Activated CD4-positive, alpha-beta memory T cell treated with anti-CD3 and anti-CD28 coated beads for 36 hours (primary cell): ENCODE measurements around the gene CFAP92. TPM values are rescaled to one million over a fixed set of nuclear protein-coding genes. Genes with fewer than 3 reads are reported as not detected.
A peak's percentile ranks its signal among the peaks of the same experiment; 100 is the strongest.

Experiments
- CTCF ChIA-PET: fragments of 350-600 bp; sonication (Branson Sonifier 250); formaldehyde crosslinking; loops from one replicate; lab custom pipeline; 2021; ENCODE audit warnings: antibody characterized with exemption, inconsistent platforms; lab: Charles Lee
- POLR2A ChIA-PET: fragments of 350-600 bp; sonication (Branson Sonifier 250); formaldehyde crosslinking; loops from one replicate; lab custom pipeline; 2021; ENCODE audit warnings: antibody characterized with exemption; lab: Charles Lee
- DNase-seq: peaks from one replicate; pipeline ENCODE4 v3.0.0-alpha.2; 2020
- H3K27ac Mint-ChIP-seq: one replicate; pipeline ENCODE4 v1.8.0; 2021; ENCODE audit warnings: mixed read lengths
- H3K27me3 Mint-ChIP-seq: one replicate; pipeline ENCODE4 v1.8.0; 2021; ENCODE audit warnings: mixed read lengths
- H3K36me3 Mint-ChIP-seq: one replicate; pipeline ENCODE4 v1.8.0; 2021; ENCODE audit warnings: mixed read lengths
- H3K4me1 Mint-ChIP-seq: one replicate; pipeline ENCODE4 v1.8.0; 2021; ENCODE audit warnings: low read depth, mixed read lengths
- H3K4me3 Mint-ChIP-seq: one replicate; pipeline ENCODE4 v1.8.0; 2021; ENCODE audit warnings: mild to moderate bottlenecking, mixed read lengths
- H3K9me3 Mint-ChIP-seq: one replicate; pipeline ENCODE4 v1.8.0; 2021; ENCODE audit warnings: mixed read lengths
- intact Hi-C: fragments of 100-400 bp; cut with micrococcal nuclease; formaldehyde crosslinking; loops from one replicate; pipeline ENCODE4 v1.15.1; 2023
- total RNA-seq, 2 experiments: library from RNA; stranded (reverse); gene quantifications; one replicate each; pipeline ENCODE4 v1.2.3, GENCODE V29; 2021

The CFAP92 gene
- total RNA-seq, 2 experiments from 2014 or later: 0.24 TPM; not detected in 1

DNA sequence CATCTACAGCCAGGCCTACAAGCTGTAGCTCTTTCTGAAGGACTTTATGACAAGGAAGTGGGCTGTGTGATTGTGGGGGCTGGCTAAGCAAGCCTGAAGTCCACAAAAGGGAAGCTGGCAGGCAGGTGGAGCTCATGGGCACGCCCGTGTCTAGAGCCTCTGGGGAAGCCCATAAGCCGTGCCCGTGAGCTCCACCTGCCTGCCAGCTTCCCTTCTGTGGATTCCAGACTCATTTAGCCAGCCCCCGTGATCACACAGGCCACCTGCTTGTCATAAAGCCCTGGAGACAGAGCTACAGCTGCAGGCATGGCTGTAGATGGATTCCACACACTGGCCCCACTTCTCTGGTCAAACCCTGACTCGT lies 22.5 kb upstream of the CFAP92 start:
- intact Hi-C loops: loop anchor here (1.0 to 5.0 kb wide), 3 partner anchors 22 to 139 kb away; partner anchors contain the start of genes ACAD9 and CFAP92
- Mint-ChIP-seq H3K27ac (peak overlapping the region; percentile 93), H3K4me1 (peaks cover 34% of the 10 kb centered on the region), H3K9me3 (no peaks in the 10 kb centered on the region), H3K27me3 (no peaks in the 10 kb centered on the region), H3K4me3 (peak overlapping the region; percentile 62), H3K36me3 (no peaks in the 10 kb centered on the region)
- CTCF ChIA-PET: interaction anchor here (0.6 to 6.3 kb wide), 27 partner anchors 9 to 230 kb away, joined by 3 to 91 read pairs (median 5); partner anchors contain the start of genes ACAD9, CFAP92, CNBP and EFCC1
- POLR2A ChIA-PET: interaction anchor here (0.8 to 4.4 kb wide), 10 partner anchors 9 to 300 kb away, joined by 3 to 26 read pairs (median 6); partner anchors contain the start of genes CFAP92 and RAB43
- DNase-seq: peak; percentile 80

DNA sequence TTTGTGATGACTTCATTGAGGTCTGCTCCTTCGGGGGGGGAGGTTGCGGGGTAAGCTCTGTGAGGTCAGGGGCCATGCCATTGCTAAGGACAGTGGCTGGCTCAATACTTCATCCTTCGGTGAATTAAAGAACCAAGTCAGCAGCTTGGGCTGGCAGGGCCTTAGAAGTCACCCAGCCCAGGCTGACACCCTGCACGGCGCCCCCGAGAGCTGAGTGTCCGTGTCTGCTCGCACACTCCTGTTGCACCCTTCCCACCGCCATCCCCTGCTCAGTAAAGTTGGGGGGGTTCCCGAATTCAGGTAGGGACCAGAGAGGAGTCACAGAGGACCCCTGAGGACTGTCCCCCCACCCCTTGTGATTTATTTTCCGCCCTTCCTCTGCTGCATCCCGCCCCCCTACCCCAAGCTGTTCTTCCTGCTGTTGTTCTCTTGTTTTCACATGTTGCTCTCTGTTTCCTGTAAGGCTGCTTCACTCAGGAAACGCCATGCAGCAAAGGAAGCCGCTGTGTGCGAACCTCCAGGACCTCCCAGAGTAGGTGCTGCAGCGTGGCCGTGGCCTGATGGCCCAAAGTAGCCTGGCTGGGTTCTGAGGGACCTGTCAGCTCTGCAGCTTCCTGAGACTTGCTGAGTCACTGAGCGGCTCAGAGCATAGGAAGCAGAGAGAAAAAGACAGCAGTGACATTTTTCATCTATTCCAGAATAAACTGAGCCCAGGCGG lies 21.7 kb upstream of the CFAP92 start:
- CTCF ChIA-PET: interaction anchor here (0.6 to 6.3 kb wide), 27 partner anchors 8 to 230 kb away, joined by 3 to 91 read pairs (median 5); partner anchors contain the start of genes ACAD9, CFAP92, CNBP and EFCC1
- POLR2A ChIA-PET: interaction anchor here (0.5 to 4.4 kb wide), 10 partner anchors 8 to 301 kb away, joined by 3 to 26 read pairs (median 6); partner anchors contain the start of genes CFAP92 and RAB43
- H3K4me3 Mint-ChIP-seq: peak overlapping the region; percentile 62
- peaks cover 34% of the 10 kb centered on the region for H3K4me1 Mint-ChIP-seq
- H3K36me3 Mint-ChIP-seq: no peaks in the 10 kb centered on the region
- no peaks in the 10 kb centered on the region for H3K27me3 Mint-ChIP-seq
- intact Hi-C loops: loop anchor here (1.0 to 5.0 kb wide), 3 partner anchors 21 to 138 kb away; partner anchors contain the start of genes ACAD9 and CFAP92
- H3K27ac Mint-ChIP-seq: peak overlapping the region; percentile 93
- H3K9me3 Mint-ChIP-seq: no peaks in the 10 kb centered on the region
- DNase-seq: peak; percentile 66

DNA sequence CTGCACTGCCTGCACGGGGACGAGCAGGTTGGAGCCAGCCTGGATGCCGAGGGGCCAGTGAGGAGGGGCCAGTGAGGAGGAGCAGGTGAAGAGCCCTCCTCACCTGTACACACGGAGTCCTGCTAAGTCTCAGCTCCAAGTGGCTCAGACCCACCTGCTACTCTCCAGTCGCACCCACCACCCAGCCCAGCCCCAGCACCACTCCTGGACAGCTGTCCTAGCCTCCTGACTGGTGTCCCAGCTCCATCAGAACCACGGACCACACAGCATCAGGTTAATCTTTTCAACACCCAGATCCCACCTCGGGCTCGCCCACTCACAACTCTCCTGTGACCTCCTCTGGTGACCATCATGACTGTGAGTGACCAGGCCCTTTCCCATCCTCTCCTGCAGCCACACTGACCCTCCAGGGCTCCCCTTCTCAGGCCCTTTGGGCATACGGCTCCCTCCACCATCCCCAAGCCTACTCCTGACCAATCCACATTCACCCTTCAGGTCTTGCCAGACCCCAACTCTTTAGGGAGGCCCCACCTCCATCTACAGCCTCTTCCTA lies 21.0 kb upstream of the CFAP92 start:
- ChIA-PET CTCF (interaction anchor here (1.2 to 6.3 kb wide), 10 partner anchors 11 to 231 kb away, joined by 4 to 91 read pairs (median 12); no protein-coding TSS in a partner anchor), POLR2A (interaction anchor here (1.7 to 4.4 kb wide), 5 partner anchors 11 to 301 kb away, joined by 7 to 26 read pairs (median 13); partner anchors contain the start of gene CFAP92)
- intact Hi-C loops: loop anchor here (5.0 kb wide), 1 partner anchor 138 kb away; the partner anchor contains the start of gene ACAD9
- H3K9me3 Mint-ChIP-seq: no peaks in the 10 kb centered on the region
- no peak overlapping the region for H3K4me3 Mint-ChIP-seq
- peak overlapping the region; percentile 93 for H3K27ac Mint-ChIP-seq
- H3K36me3 Mint-ChIP-seq: no peaks in the 10 kb centered on the region
- no peak for DNase-seq
- no peaks in the 10 kb centered on the region for H3K27me3 Mint-ChIP-seq
- peaks cover 34% of the 10 kb centered on the region for H3K4me1 Mint-ChIP-seq

DNA sequence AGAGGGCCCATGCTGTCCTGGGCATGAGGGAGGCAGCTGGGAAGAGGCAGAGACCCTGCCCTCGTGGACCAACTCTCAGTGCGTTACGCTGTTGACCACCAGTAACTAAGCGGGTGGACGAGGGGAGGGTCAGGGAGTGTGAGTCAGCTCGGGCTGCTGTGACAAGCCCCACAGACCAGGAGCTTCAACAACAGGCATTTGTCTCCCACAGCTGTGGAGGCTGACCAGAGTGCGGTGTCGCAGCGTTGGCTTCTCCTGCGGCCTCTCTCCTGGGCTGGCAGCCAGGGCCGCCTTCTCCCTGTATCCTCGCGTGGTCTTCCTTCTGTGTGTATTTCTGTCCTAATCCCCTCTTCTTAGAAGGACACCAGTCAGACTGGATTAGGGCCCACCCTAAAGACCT lies 20.3 kb upstream of the CFAP92 start:
- Mint-ChIP-seq H3K4me3 (no peak overlapping the region), H3K36me3 (no peaks in the 10 kb centered on the region), H3K27ac (no peak overlapping the region), H3K27me3 (no peaks in the 10 kb centered on the region), H3K9me3 (no peaks in the 10 kb centered on the region), H3K4me1 (peaks cover 34% of the 10 kb centered on the region)
- DNase-seq: no peak
- CTCF ChIA-PET: interaction anchor here (3.5 to 6.3 kb wide), 4 partner anchors 10 to 44 kb away, joined by 21 to 91 read pairs (median 52); no protein-coding TSS in a partner anchor
- POLR2A ChIA-PET: interaction anchor here (4.4 kb wide), 1 partner anchor 13 kb away, joined by 26 read pairs; no protein-coding TSS in a partner anchor
- intact Hi-C loops: no loop called here

DNA sequence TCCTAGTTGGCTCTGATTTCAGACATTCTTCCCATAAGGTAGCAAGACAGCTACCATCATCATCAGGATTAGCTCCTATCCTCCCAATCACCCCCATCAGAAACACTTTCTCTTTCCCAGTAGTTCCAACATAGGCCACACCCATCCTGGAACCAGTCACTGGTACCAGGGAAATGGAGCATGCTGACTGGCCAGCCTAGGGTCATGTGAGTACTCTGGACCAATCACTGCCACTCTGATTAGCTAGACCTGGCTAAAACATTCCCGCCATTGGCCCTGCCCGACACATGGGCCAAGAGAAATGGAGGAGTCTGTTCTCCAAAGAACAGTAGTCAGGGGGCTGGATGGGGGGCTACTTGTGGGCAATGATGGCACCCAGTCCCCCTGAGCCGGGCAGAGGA lies 19.6 kb upstream of the CFAP92 start:
- Mint-ChIP-seq H3K36me3 (no peaks in the 10 kb centered on the region), H3K4me1 (peaks cover 34% of the 10 kb centered on the region), H3K4me3 (no peak overlapping the region), H3K27ac (no peak overlapping the region), H3K9me3 (no peaks in the 10 kb centered on the region), H3K27me3 (no peaks in the 10 kb centered on the region)
- CTCF ChIA-PET: interaction anchor here (6.3 kb wide), 1 partner anchor 43 kb away, joined by 91 read pairs; no protein-coding TSS in a partner anchor
- POLR2A ChIA-PET: no interaction called here
- intact Hi-C loops: no loop called here
- DNase-seq: no peak

DNA sequence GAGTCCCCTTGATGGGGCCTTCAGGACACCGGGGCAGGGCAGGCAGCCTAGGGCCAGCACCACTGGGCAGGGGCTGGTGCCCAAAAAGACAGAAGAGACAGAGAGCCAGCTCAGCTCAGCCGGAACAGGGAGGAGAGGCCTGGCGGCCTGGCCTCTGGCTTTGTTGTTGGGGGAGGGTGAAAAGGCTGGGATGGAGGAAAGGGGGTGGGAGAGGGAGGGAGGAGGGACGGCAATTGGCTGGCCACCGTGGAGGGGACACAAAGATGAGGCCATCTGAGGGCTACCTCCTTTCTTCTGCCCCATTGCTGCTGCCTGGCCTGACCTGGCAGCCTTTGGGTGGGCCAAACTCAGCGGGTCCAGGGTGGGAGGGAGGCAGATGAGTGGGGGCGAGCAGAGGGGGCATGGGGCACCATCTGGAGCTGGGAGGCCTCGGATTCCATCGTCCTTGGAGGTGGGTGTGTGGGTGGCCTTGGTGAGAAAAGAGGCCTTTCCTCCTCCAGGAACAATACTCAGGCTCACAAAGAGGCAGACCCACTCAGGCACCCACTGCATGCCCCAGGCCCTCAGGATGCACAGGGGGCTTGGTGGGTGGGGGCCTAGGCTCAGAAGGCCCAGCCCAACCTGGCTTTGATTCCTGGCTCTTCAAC lies 16.6 kb upstream of the CFAP92 start:
- ChIA-PET CTCF (interaction anchor here (1.2 kb wide), 1 partner anchor 151 kb away, joined by 3 read pairs; no protein-coding TSS in a partner anchor), POLR2A (no interaction called here)
- intact Hi-C loops: no loop called here
- no peaks in the 10 kb centered on the region for H3K36me3 Mint-ChIP-seq
- no peak overlapping the region for H3K27ac Mint-ChIP-seq
- no peak for DNase-seq
- H3K9me3 Mint-ChIP-seq: no peaks in the 10 kb centered on the region
- H3K4me3 Mint-ChIP-seq: no peak overlapping the region
- no peaks in the 10 kb centered on the region for H3K27me3 Mint-ChIP-seq
- peaks cover 12% of the 10 kb centered on the region for H3K4me1 Mint-ChIP-seq

DNA sequence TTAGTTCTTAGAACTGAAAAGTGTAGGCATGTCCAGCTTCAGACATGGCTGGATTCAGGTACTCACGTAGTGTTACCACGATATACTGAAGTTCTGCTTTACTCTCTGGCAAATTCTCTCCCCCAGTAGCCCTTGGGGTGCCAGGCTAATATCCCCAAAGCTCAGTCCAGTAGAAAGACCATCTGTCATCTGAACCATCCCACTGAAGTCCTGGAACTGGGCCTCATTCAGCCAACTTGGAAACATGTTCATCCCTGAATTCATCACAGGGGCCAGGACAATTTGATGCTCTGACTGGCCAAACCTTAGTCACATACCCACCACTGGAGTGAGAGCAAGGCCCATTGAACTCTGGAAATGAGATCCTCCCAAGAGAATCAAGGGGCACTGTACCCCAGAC lies 15.4 kb upstream of the CFAP92 start:
- H3K27me3 Mint-ChIP-seq: no peaks in the 10 kb centered on the region
- no peak for DNase-seq
- ChIA-PET CTCF (interaction anchor here (1.3 to 1.7 kb wide), 3 partner anchors 18 to 44 kb away, joined by 3 to 4 read pairs (median 4); no protein-coding TSS in a partner anchor), POLR2A (no interaction called here)
- H3K9me3 Mint-ChIP-seq: no peaks in the 10 kb centered on the region
- intact Hi-C loops: no loop called here
- H3K4me1 Mint-ChIP-seq: peaks cover 9% of the 10 kb centered on the region
- H3K36me3 Mint-ChIP-seq: no peaks in the 10 kb centered on the region
- no peak overlapping the region for H3K27ac Mint-ChIP-seq
- no peak overlapping the region for H3K4me3 Mint-ChIP-seq

DNA sequence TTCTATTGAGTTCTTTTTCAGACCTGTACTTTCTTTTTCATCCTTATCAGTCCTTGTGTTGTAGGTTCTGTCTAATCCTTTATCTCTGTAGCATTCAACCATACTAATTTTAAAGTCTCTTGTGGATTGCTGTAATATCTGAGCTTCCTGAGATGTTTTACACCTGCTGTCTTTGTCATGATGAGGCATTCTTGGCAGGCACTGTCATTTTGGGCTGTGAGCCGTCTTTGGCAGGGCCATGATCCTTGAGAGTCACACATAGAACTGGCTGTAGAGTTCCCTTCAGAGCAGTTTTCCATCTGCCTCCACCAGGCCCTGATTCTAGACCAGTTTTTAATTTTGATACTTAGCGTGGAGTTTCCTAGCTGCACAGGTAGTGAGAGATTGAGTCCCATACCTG lies 13.9 kb upstream of the CFAP92 start:
- H3K4me1 Mint-ChIP-seq: peaks cover 18% of the 10 kb centered on the region
- CTCF ChIA-PET: interaction anchor here (0.9 to 2.4 kb wide), 4 partner anchors 9 to 46 kb away, joined by 3 to 11 read pairs (median 4); no protein-coding TSS in a partner anchor
- no peak overlapping the region for H3K4me3 Mint-ChIP-seq
- H3K27ac Mint-ChIP-seq: no peak overlapping the region
- DNase-seq: no peak
- H3K27me3 Mint-ChIP-seq: peaks cover 8% of the 10 kb centered on the region
- no peaks in the 10 kb centered on the region for H3K9me3 Mint-ChIP-seq
- no peaks in the 10 kb centered on the region for H3K36me3 Mint-ChIP-seq
- intact Hi-C loops: no loop called here
- POLR2A ChIA-PET: interaction anchor here (1.4 to 1.5 kb wide), 2 partner anchors 9 to 14 kb away, joined by 3 to 5 read pairs; partner anchors contain the start of gene CFAP92

DNA sequence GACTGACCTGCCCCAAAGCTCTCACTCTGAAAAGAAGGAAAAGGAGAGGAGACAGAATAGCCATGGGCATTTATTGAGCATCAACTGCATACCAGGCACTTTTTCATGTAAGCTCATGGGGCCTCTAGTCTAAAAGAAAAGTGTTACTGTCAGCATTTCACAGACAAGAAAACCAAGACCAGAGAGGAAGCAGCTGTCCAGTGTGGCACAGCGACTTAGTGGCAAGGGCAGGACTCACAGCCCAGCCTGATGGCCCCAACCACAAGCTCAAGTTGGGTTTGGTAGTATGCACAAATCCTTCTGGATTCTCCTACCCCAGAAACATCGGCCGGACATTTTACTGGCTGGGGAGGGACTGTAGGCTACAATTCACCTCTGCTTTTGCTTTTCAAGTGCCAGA lies 13.0 kb upstream of the CFAP92 start:
- ChIA-PET CTCF (interaction anchor here (1.5 to 2.4 kb wide), 2 partner anchors 10 to 37 kb away, joined by 3 to 11 read pairs; no protein-coding TSS in a partner anchor), POLR2A (interaction anchor here (1.2 to 1.5 kb wide), 3 partner anchors 10 to 13 kb away, joined by 3 to 5 read pairs (median 3); partner anchors contain the start of gene CFAP92)
- Mint-ChIP-seq H3K4me1 (peaks cover 25% of the 10 kb centered on the region), H3K36me3 (no peaks in the 10 kb centered on the region), H3K9me3 (no peaks in the 10 kb centered on the region), H3K27ac (no peak overlapping the region), H3K4me3 (no peak overlapping the region), H3K27me3 (peaks cover 16% of the 10 kb centered on the region)
- no peak for DNase-seq
- intact Hi-C loops: no loop called here

DNA sequence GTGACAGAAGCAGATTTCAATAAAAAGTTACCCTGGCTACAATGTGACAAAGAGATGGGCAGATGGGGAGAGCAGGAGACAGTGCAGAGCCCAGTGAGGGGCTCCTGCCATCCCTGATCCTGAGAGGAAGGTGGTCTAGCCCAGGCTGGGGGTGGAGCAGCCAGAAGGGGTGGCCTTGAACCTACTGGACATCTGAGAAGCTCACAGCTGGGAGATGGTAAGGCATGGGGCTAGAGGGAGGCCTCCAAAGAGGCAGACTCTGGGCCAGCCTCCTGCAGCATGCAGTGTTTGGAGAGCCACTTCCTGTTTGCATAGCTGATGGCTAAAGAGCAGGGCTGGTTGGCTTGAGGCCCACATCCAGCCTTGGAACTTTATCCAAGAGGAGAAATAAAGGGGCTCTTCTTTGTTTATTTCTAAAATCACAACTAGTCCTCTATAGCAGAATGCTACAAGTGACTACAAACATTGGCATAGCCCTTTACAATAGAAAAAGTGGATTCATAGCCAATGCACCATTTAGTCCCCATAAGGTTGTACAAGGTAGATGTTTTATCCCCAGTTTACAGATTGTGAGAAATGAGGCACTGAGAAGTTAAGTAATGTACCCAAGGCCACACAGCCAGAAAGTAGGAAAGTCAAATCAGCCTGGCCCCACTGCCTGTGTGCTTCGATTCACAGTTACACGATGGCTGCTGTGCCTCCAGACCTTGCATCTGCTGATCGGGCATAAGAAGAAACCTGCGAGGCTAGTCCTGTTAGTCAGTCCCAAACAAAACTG lies 11.8 kb upstream of the CFAP92 start:
- ChIA-PET POLR2A (interaction anchor here (1.2 kb wide), 2 partner anchors 9 to 11 kb away, joined by 3 to 4 read pairs; no protein-coding TSS in a partner anchor), CTCF (interaction anchor here (0.6 to 1.5 kb wide), 2 partner anchors 11 to 36 kb away, joined by 3 read pairs; no protein-coding TSS in a partner anchor)
- Mint-ChIP-seq H3K9me3 (no peaks in the 10 kb centered on the region), H3K27ac (no peak overlapping the region), H3K27me3 (peaks cover 17% of the 10 kb centered on the region), H3K36me3 (no peaks in the 10 kb centered on the region), H3K4me1 (peaks cover 25% of the 10 kb centered on the region), H3K4me3 (no peak overlapping the region)
- intact Hi-C loops: no loop called here
- no peak for DNase-seq
